ENCODE results near the gene GLIS1. TPM values are rescaled to one million over a fixed set of nuclear protein-coding genes. Genes with fewer than 3 reads are reported as not detected.

Gene GLIS1
- total RNA-seq, 2 donors from 2014 or later, result 0.20 to 0.22 TPM

DNA sequence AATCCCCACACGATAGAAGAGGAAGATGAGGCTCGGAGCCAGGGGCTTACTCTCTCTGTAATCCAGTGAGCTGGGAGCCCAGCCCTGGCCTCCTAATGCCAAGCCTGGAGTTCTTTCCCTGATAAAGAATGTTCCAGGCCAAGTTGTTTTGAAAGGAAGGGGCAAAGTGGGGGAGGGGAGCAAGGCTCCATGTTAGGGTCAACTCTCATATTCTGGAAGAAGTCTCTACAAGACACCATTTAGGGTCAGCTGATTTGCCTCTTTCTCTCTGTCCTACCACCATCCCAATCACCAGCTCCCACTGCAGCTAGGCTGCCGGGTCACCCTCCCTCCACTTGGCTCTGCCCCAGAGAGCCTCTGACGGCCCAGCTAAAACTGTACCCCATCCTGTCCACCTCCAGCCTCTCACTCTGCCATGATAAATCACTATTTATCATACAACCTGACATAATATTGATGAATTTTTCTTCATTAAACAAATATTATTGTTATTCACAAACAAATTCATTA lies 95.0 kb downstream of the GLIS1 start:
- H3K4me3 ChIP-seq, result no peak overlapping the region
- DNase-seq (ENCODE audit: low spot score), result no peak
- no peaks in the 10 kb centered on the region for H3K9me3 ChIP-seq
- no peaks in the 10 kb centered on the region for H3K27me3 ChIP-seq
- TF ChIP-seq, protein P1, sequence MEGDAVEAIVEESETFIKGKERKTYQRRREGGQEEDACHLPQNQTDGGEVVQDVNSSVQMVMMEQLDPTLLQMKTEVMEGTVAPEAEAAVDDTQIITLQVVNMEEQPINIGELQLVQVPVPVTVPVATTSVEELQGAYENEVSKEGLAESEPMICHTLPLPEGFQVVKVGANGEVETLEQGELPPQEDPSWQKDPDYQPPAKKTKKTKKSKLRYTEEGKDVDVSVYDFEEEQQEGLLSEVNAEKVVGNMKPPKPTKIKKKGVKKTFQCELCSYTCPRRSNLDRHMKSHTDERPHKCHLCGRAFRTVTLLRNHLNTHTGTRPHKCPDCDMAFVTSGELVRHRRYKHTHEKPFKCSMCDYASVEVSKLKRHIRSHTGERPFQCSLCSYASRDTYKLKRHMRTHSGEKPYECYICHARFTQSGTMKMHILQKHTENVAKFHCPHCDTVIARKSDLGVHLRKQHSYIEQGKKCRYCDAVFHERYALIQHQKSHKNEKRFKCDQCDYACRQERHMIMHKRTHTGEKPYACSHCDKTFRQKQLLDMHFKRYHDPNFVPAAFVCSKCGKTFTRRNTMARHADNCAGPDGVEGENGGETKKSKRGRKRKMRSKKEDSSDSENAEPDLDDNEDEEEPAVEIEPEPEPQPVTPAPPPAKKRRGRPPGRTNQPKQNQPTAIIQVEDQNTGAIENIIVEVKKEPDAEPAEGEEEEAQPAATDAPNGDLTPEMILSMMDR (IDR thresholded peaks at IDR 0.05), result no peak
- H3K4me1 ChIP-seq, result no peaks in the 10 kb centered on the region
- no peak overlapping the region for H3K27ac ChIP-seq
- no peaks in the 10 kb centered on the region for H3K36me3 ChIP-seq

DNA sequence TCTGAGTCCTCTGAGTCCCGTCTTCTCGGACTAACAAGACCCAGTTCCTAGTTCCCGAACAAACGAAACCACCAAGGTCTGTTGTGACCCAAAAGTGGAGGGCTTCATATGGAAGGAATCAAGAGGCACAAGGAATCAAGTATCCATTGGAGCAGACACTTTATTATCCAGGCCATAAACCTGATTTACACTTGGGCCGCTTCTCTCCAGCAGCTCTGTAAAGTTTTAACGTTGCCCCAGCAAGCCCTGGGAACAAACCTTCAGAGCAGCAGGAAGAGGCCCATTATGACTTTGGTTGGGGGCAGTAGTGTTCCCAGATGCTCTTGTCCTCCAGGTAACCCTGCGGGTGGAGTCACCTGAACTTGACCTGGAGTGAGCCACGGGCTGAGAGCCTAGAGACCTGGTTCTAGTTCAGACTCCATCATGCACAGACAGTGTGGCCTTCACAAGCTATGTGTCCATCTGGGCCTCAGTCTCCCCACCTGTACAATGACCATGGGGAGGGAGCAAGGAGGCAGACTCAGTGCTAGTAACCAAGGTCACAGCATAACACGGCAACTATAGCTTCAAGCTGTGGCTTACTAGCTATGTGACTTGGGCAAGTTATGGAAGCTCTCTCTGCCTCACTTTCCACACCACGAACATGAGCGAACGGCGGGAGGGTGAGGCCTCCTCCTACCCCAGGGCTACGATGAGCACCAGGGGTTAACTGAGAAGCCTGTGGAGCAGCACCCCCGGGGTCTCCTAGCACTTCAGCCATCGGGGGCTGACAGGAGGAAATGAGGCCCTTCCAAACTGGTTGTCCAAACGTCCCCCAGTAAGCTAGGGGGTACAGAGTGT lies 95.7 kb downstream of the GLIS1 start:
- Histone ChIP-seq H3K4me1 (no peaks in the 10 kb centered on the region), H3K4me3 (no peak overlapping the region), H3K27ac (no peak overlapping the region), H3K9me3 (no peaks in the 10 kb centered on the region), H3K27me3 (no peaks in the 10 kb centered on the region), H3K36me3 (no peaks in the 10 kb centered on the region)
- DNase-seq (ENCODE audit: low spot score), result no peak
- TF ChIP-seq, protein P1 (IDR thresholded peaks at IDR 0.05), result no peak

GRCh38 chr1:53642607-53643006 lies 96.4 kb downstream of the GLIS1 start:
- H3K4me1 ChIP-seq, result no peaks in the 10 kb centered on the region
- TF ChIP-seq, protein P1 (IDR thresholded peaks at IDR 0.05), result no peak
- no peak overlapping the region for H3K4me3 ChIP-seq
- H3K27ac ChIP-seq, result no peak overlapping the region
- no peaks in the 10 kb centered on the region for H3K27me3 ChIP-seq
- H3K9me3 ChIP-seq, result no peaks in the 10 kb centered on the region
- H3K36me3 ChIP-seq, result no peaks in the 10 kb centered on the region
- no peak for DNase-seq (ENCODE audit: low spot score)

DNA sequence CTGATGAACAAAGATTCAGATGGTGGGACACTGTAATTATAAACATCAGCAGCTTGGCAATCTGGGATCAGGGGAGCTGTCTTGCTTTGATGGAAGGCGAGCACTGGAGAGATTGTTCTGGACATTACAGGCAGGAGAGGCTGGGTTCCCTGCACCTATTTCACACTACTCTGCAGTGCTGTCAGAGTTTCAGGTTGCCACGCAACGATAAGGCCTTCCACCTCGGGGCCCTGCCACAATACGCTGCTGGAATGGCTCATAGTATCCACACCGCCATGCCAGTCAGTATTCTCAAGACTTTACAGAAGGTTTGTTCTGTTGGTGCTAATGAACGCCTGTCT lies 96.8 kb downstream of the GLIS1 start:
- H3K9me3 ChIP-seq, result no peaks in the 10 kb centered on the region
- H3K27me3 ChIP-seq, result no peaks in the 10 kb centered on the region
- H3K4me1 ChIP-seq, result no peaks in the 10 kb centered on the region
- TF ChIP-seq, protein P1 (IDR thresholded peaks at IDR 0.05), result no peak
- DNase-seq (ENCODE audit: low spot score), result no peak
- no peak overlapping the region for H3K27ac ChIP-seq
- H3K36me3 ChIP-seq, result no peaks in the 10 kb centered on the region
- no peak overlapping the region for H3K4me3 ChIP-seq

- DNase-seq (ENCODE audit: low spot score), result no peak
- Histone ChIP-seq H3K9me3 (no peaks in the 10 kb centered on the region), H3K36me3 (no peaks in the 10 kb centered on the region), H3K27ac (no peak overlapping the region), H3K27me3 (no peaks in the 10 kb centered on the region), H3K4me3 (no peak overlapping the region), H3K4me1 (no peaks in the 10 kb centered on the region)
- TF ChIP-seq, protein P1 (IDR thresholded peaks at IDR 0.05), result no peak
These were observed 97.3 kb downstream of the GLIS1 start for GRCh38 chr1:53641481-53642214.
